CD4-positive, alpha-beta memory T cell (primary cell): ENCODE measurements around the gene OR10H1. TPM values are rescaled to one million over a fixed set of nuclear protein-coding genes. Genes with fewer than 3 reads are reported as not detected.
A peak's percentile ranks its signal among the peaks of the same experiment; 100 is the strongest.
"Not testable (repeated sequence)": the region's sequence is repeated elsewhere in the genome, so short reads cannot be mapped to it uniquely, and the experiment has no call there.

Experiments
- CTCF ChIA-PET: fragments of 350-600 bp; sonication (Branson Sonifier 250); formaldehyde crosslinking; loops from one replicate; lab custom pipeline; 2021; ENCODE audit warnings: inconsistent platforms; ENCODE audit not compliant: partially characterized antibody; lab: Charles Lee
- POLR2A ChIA-PET: fragments of 350-600 bp; sonication (Branson Sonifier 250); formaldehyde crosslinking; loops from one replicate; lab custom pipeline; 2021; ENCODE audit not compliant: partially characterized antibody; lab: Charles Lee
- DNase-seq, 5 donors: peaks; one replicate each; pipeline versions ENCODE4 v3.0.0 to v3.0.0-alpha.2; 2020 to 2022; ENCODE audit warnings: mixed read lengths in 1 of 5
- H3K27ac ChIP-seq: one replicate; pipeline ENCODE4 v1.7.0; 2013; ENCODE audit warnings: low read depth, low read length
- H3K27me3 ChIP-seq: 2 replicates; pipeline ENCODE4 v1.7.0; 2013; ENCODE audit warnings: mild to moderate bottlenecking, low read length, moderate library complexity; ENCODE audit not compliant: insufficient read depth
- H3K36me3 ChIP-seq: 2 replicates; pipeline ENCODE4 v1.7.0; 2013; ENCODE audit warnings: mild to moderate bottlenecking, low read length, moderate library complexity; ENCODE audit not compliant: insufficient read depth
- H3K4me1 ChIP-seq: 2 replicates; pipeline ENCODE4 v1.7.0; 2013; ENCODE audit warnings: mild to moderate bottlenecking, low read length, moderate library complexity; ENCODE audit not compliant: insufficient read depth
- H3K4me3 ChIP-seq, 2 donors: one replicate each; pipeline ENCODE4 v1.7.0; 2013; ENCODE audit warnings: low read length in 2 of 2, mild to moderate bottlenecking in 1 of 2
- H3K9me3 ChIP-seq, 2 donors: one replicate each; pipeline ENCODE4 v1.7.0; 2013; ENCODE audit warnings: low read length in 2 of 2, control low read depth in 1 of 2; ENCODE audit not compliant: control insufficient read depth in 1 of 2
- H3K27ac Mint-ChIP-seq, 7 donors: one replicate each; pipeline ENCODE4 v1.8.0; 2020 to 2021; ENCODE audit warnings: mixed read lengths in 7 of 7, mild to moderate bottlenecking in 6 of 7, inconsistent platforms in 3 of 7, moderate library complexity in 3 of 7
- H3K27me3 Mint-ChIP-seq, 2 donors: one replicate each; pipeline ENCODE4 v1.8.0; 2020 to 2021; ENCODE audit warnings: mixed read lengths in 2 of 2
- H3K36me3 Mint-ChIP-seq, 2 donors: one replicate each; pipeline ENCODE4 v1.8.0; 2020 to 2021; ENCODE audit warnings: mixed read lengths in 2 of 2, inconsistent platforms in 1 of 2, mild to moderate bottlenecking in 1 of 2
- H3K4me1 Mint-ChIP-seq, 4 donors: one replicate each; pipeline ENCODE4 v1.8.0; 2020 to 2021; ENCODE audit warnings: mixed read lengths in 4 of 4, mild to moderate bottlenecking in 1 of 4
- H3K4me3 Mint-ChIP-seq, 8 donors: one replicate each; pipeline ENCODE4 v1.8.0; 2020 to 2021; ENCODE audit warnings: mixed read lengths in 8 of 8, mild to moderate bottlenecking in 7 of 8, moderate library complexity in 6 of 8, inconsistent platforms in 3 of 8
- H3K9me3 Mint-ChIP-seq, 8 donors: one replicate each; pipeline ENCODE4 v1.8.0; 2020 to 2021; ENCODE audit warnings: mixed read lengths in 8 of 8, mild to moderate bottlenecking in 5 of 8, inconsistent platforms in 3 of 8, moderate library complexity in 1 of 8
- intact Hi-C: fragments of 100-400 bp; cut with micrococcal nuclease; formaldehyde crosslinking; loops from one replicate; pipeline ENCODE4 v1.15.1; 2023
- polyA plus RNA-seq, 2 donors: library from polyadenylated mRNA; unstranded; fragments of 300-500 nt; fragmentation: Illumina TruSeq; gene quantifications; one replicate each; pipeline ENCODE4 v1.2.3, GENCODE V29; 2021
- total RNA-seq, 2 experiments: library from RNA; stranded (reverse); gene quantifications; one replicate each; pipeline ENCODE4 v1.2.3, GENCODE V29; 2021

OR10H1 gene
- total and polyA plus RNA-seq, 4 experiments from 2014 or later: not detected

DNA sequence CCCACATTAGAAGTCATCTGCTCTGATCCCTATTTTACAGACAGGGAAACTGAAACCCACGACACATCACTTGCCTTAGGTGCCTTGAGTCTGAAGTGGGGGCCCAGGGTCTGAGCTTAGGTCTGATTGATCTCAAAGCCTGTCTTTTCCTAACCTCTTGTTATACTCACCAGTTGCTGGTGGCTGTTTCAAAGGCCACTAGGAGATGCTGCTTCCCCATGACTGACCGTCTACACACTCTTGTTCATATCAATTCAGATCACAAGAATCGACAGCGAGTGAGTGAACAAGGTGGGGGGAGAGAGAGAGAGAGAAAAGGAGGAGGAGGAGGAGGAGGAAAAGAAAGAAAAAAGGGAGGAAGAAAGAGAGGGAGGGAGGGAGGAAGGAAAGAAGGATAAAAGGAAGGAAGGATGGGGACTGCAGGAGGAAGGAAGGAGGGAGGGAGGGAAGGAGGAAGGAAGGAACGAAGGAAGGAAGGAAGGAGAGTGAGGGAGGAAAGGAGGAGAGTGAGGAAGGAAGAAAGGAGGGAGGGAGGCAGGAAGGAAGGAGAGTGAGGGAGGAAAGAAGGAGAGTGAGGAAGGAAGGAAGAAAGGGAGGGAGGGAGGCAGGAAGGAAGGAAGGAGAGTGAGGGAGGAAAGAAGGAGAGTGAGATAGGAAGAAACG, 3.3 kb downstream of the OR10H1 start:
- ChIA-PET CTCF (interaction anchor here (0.7 to 3.7 kb wide), 17 partner anchors 9 to 506 kb away, joined by 3 to 33 read pairs (median 3); partner anchors contain the start of genes FAM32A and HSH2D), POLR2A (interaction anchor here (0.6 to 2.2 kb wide), 3 partner anchors 24 to 247 kb away, joined by 4 to 9 read pairs (median 5); no protein-coding TSS in a partner anchor)
- no peak overlapping the region for H3K4me3 ChIP-seq
- no peaks in the 10 kb centered on the region for H3K9me3 ChIP-seq
- Mint-ChIP-seq H3K27ac (peak overlapping the region in 4 of 7 donors; percentile 8 to 87 (median 58)), H3K27me3 (peaks cover 8 to 17% of the 10 kb centered on the region in 2 donors), H3K4me3 (peak overlapping the region in 4 of 8 donors; percentile 22 to 77 (median 43)), H3K4me1 (peaks cover 6 to 24% (median 14%) of the 10 kb centered on the region in 4 donors), H3K9me3 (no peaks in the 10 kb centered on the region), H3K36me3 (no peaks in the 10 kb centered on the region)
- no peaks in the 10 kb centered on the region for H3K36me3 ChIP-seq
- H3K4me1 ChIP-seq: peaks cover 11% of the 10 kb centered on the region
- intact Hi-C loops: loop anchor here (1.0 to 10.0 kb wide), 3 partner anchors 57 to 371 kb away; no protein-coding TSS in a partner anchor
- H3K27me3 ChIP-seq: no peaks in the 10 kb centered on the region
- DNase-seq: peak; percentile 35 to 65 (median 46)
- no peak overlapping the region for H3K27ac ChIP-seq

DNA sequence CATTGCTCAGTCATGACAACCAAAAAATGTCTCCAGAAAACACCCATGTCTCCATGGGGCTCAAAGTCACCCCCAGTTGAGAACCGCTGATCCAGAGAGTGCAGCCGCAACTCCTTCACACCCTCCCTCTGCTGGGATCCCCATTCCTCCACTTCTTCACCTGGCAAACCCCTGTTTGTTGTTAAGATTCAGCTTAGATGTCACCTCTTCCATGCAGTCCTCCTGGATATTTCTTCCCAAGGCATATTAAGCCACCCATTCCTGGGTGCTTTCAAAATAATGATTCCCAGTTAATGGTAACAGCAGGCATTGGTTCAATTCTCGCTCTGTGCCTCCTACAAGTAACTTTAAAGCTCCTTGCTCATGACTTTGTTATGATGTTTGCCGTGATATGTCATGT, 4.0 kb downstream of the OR10H1 start:
- Mint-ChIP-seq H3K4me3 (no peak overlapping the region), H3K27me3 (peaks cover 8 to 17% of the 10 kb centered on the region in 2 donors), H3K27ac (no peak overlapping the region), H3K36me3 (no peaks in the 10 kb centered on the region), H3K9me3 (no peaks in the 10 kb centered on the region), H3K4me1 (peaks cover 6 to 24% (median 14%) of the 10 kb centered on the region in 4 donors)
- Histone ChIP-seq H3K9me3 (no peaks in the 10 kb centered on the region), H3K4me3 (no peak overlapping the region), H3K27me3 (no peaks in the 10 kb centered on the region), H3K4me1 (peaks cover 11% of the 10 kb centered on the region), H3K27ac (no peak overlapping the region), H3K36me3 (no peaks in the 10 kb centered on the region)
- CTCF ChIA-PET: interaction anchor here (0.5 to 3.7 kb wide), 19 partner anchors 10 to 505 kb away, joined by 3 to 33 read pairs (median 3); partner anchors contain the start of genes FAM32A and HSH2D
- DNase-seq: no peak
- POLR2A ChIA-PET: interaction anchor here (0.6 to 2.2 kb wide), 2 partner anchors 25 to 248 kb away, joined by 4 to 9 read pairs; no protein-coding TSS in a partner anchor
- intact Hi-C loops: loop anchor here (10.0 kb wide), 1 partner anchor 233 kb away; no protein-coding TSS in a partner anchor

GRCh38 chr19:15810335-15810734, 5.1 kb downstream of the OR10H1 start:
- Mint-ChIP-seq H3K27ac (no peak overlapping the region), H3K4me1 (peaks cover 6 to 24% (median 14%) of the 10 kb centered on the region in 4 donors), H3K4me3 (no peak overlapping the region), H3K27me3 (peaks cover 8 to 22% of the 10 kb centered on the region in 2 donors), H3K36me3 (no peaks in the 10 kb centered on the region), H3K9me3 (no peaks in the 10 kb centered on the region)
- Histone ChIP-seq H3K4me1 (peaks cover 11% of the 10 kb centered on the region), H3K36me3 (no peaks in the 10 kb centered on the region), H3K9me3 (no peaks in the 10 kb centered on the region), H3K27ac (no peak overlapping the region), H3K4me3 (no peak overlapping the region), H3K27me3 (no peaks in the 10 kb centered on the region)
- no peak for DNase-seq
- ChIA-PET POLR2A (no interaction called here), CTCF (interaction anchor here (0.7 to 3.7 kb wide), 5 partner anchors 56 to 260 kb away, joined by 3 to 33 read pairs (median 4); no protein-coding TSS in a partner anchor)
- intact Hi-C loops: loop anchor here (10.0 kb wide), 1 partner anchor 234 kb away; no protein-coding TSS in a partner anchor

GRCh38 chr19:15794279-15794678, 21.2 kb downstream of the OR10H1 start:
- H3K27ac ChIP-seq, H3K9me3 ChIP-seq, H3K4me3 ChIP-seq, H3K9me3 Mint-ChIP-seq, H3K4me1 Mint-ChIP-seq, H3K36me3 Mint-ChIP-seq, DNase-seq, H3K27ac Mint-ChIP-seq, H3K4me1 ChIP-seq, POLR2A ChIA-PET, H3K4me3 Mint-ChIP-seq, intact Hi-C loops, H3K27me3 ChIP-seq, CTCF ChIA-PET, H3K36me3 ChIP-seq: not testable (repeated sequence)
- H3K27me3 Mint-ChIP-seq: peaks cover 15 to 18% of the 10 kb centered on the region in 2 donors

- DNase-seq: no peak
- Histone ChIP-seq H3K36me3 (no peaks in the 10 kb centered on the region), H3K4me3 (no peak overlapping the region), H3K4me1 (no peaks in the 10 kb centered on the region), H3K9me3 (no peaks in the 10 kb centered on the region), H3K27ac (no peak overlapping the region), H3K27me3 (no peaks in the 10 kb centered on the region)
- intact Hi-C loops: no loop called here
- CTCF ChIA-PET: no interaction called here
- Mint-ChIP-seq H3K27me3 (peaks cover 15 to 22% of the 10 kb centered on the region in 2 donors), H3K27ac (peak overlapping the region in 1 of 7 donors; percentile 46), H3K4me1 (peaks cover 0 to 1% (median 0%) of the 10 kb centered on the region in 4 donors), H3K4me3 (no peak overlapping the region), H3K9me3 (no peaks in the 10 kb centered on the region), H3K36me3 (no peaks in the 10 kb centered on the region)
- POLR2A ChIA-PET: no interaction called here
These were observed 25.4 kb downstream of the OR10H1 start for GRCh38 chr19:15790096-15790495.

DNA sequence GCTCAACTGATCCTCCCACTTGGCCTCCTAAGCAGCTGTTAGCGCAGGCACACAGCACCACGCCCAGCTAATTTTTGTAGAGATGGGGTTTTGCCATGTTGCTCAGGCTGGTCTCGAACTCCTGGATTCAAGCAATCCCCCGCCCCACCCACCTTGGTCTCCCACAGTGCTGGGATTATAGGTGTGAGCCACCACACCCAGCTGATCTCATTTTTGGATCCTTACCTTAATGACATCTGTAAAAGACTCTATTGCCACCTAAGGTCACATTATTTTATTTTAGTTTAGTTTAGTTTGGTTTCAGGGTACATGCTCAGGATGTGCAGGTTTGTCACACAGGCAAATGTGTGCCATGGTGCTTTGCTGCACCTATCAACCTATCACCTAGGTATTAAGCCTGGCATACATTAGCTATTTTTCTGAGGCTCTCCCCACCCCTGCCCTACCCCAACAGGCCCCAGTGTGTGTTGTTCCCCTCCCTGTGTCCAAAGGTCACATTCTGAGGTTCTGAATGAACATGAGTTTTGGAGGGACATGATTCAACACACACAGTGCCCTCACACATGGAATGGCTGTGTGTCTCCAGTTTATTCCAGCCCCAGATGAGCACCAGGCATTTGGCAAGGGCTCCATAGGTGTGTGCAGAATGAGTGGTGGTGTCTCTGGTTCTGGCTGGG, 26.7 kb downstream of the OR10H1 start:
- no peak overlapping the region for H3K4me3 ChIP-seq
- H3K27me3 ChIP-seq: no peaks in the 10 kb centered on the region
- no peak overlapping the region for H3K4me3 Mint-ChIP-seq
- H3K9me3 Mint-ChIP-seq: no peaks in the 10 kb centered on the region
- no peak for DNase-seq
- H3K4me1 ChIP-seq: no peaks in the 10 kb centered on the region
- H3K4me1 Mint-ChIP-seq: peaks cover 0 to 1% (median 0%) of the 10 kb centered on the region in 4 donors
- CTCF ChIA-PET: no interaction called here
- H3K27me3 Mint-ChIP-seq: peaks cover 12 to 20% of the 10 kb centered on the region in 2 donors
- intact Hi-C loops: no loop called here
- H3K27ac ChIP-seq: no peak overlapping the region
- H3K9me3 ChIP-seq: no peaks in the 10 kb centered on the region
- H3K27ac Mint-ChIP-seq: no peak overlapping the region
- H3K36me3 ChIP-seq: no peaks in the 10 kb centered on the region
- no peaks in the 10 kb centered on the region for H3K36me3 Mint-ChIP-seq
- POLR2A ChIA-PET: no interaction called here

GRCh38 chr19:15787611-15788155, 27.8 kb downstream of the OR10H1 start, which contains the start of gene OR10H5:
Gene OR10H5, plus strand, starts transcription at chr19:15787661. Its CDS starts 6,388 bp downstream, at chr19:15794049.
- H3K9me3 Mint-ChIP-seq: no peaks in the 10 kb centered on the region
- no peak within 1 kb of the TSS for H3K4me3 Mint-ChIP-seq
- POLR2A ChIA-PET: no interaction called here
- H3K4me1 ChIP-seq: no peaks in the 10 kb centered on the region
- intact Hi-C loops: no loop called here
- CTCF ChIA-PET: no interaction called here
- H3K9me3 ChIP-seq: no peaks in the 10 kb centered on the region
- no peaks in the 10 kb centered on the region for H3K36me3 Mint-ChIP-seq
- no peak within 1 kb of the TSS for H3K27ac ChIP-seq
- no peaks in the 10 kb centered on the region for H3K27me3 ChIP-seq
- H3K4me1 Mint-ChIP-seq: peaks cover 0 to 1% (median 0%) of the 10 kb centered on the region in 4 donors
- H3K4me3 ChIP-seq: no peak within 1 kb of the TSS
- H3K27me3 Mint-ChIP-seq: peaks cover 12 to 20% of the 10 kb centered on the region in 2 donors
- no peaks in the 10 kb centered on the region for H3K36me3 ChIP-seq
- no peak within 1 kb of the TSS for H3K27ac Mint-ChIP-seq
- no peak for DNase-seq
